HEK293T (cell line): ENCODE measurements around the gene UBA7.

ENCODE experiments used
- BHLHE40 ChIP-seq: fragments of 450-650 bp; IDR thresholded peaks from 2 replicates; pipeline ENCODE4 v1.6.1; 2016; ENCODE audit warnings: mild to moderate bottlenecking, moderate library complexity, borderline replicate concordance
- ELF4 ChIP-seq: fragments of 450-650 bp; IDR thresholded peaks from 2 replicates; pipeline ENCODE4 v1.6.1; 2017; ENCODE audit warnings: antibody characterized with exemption
- FOXA1 ChIP-seq: fragments of 450-650 bp; IDR thresholded peaks from 2 replicates; pipeline ENCODE4 v1.6.1; 2016; ENCODE audit warnings: mild to moderate bottlenecking
- FOXM1 ChIP-seq: fragments of 450-650 bp; IDR thresholded peaks from 2 replicates; pipeline ENCODE4 v1.6.1; 2017; ENCODE audit warnings: mild to moderate bottlenecking, borderline replicate concordance
- HDGF ChIP-seq: fragments of 450-650 bp; IDR thresholded peaks from 2 replicates; pipeline ENCODE4 v1.6.1; 2017; ENCODE audit warnings: antibody characterized with exemption, borderline replicate concordance
- L3MBTL2 ChIP-seq: fragments of 450-650 bp; conservative IDR thresholded peaks from 2 replicates; pipeline ENCODE4 v1.6.1; 2016; ENCODE audit warnings: mild to moderate bottlenecking
- NFRKB ChIP-seq: fragments of 450-650 bp; IDR thresholded peaks from 2 replicates; pipeline ENCODE4 v1.6.1; 2016; ENCODE audit warnings: mild to moderate bottlenecking, moderate library complexity
- PKNOX1 ChIP-seq: fragments of 450-650 bp; IDR thresholded peaks from 2 replicates; pipeline ENCODE4 v1.6.1; 2016
- SP1 ChIP-seq: fragments of 450-650 bp; IDR thresholded peaks from 2 replicates; pipeline ENCODE4 v1.6.1; 2017
- SUZ12 ChIP-seq: fragments of 450-650 bp; IDR thresholded peaks from 2 replicates; pipeline ENCODE4 v1.6.1; 2016; ENCODE audit warnings: mild to moderate bottlenecking
- TARDBP ChIP-seq: fragments of 450-650 bp; IDR thresholded peaks from 2 replicates; pipeline ENCODE4 v1.6.1; 2016
- ZNF384 ChIP-seq: fragments of 450-650 bp; IDR thresholded peaks from 2 replicates; pipeline ENCODE4 v1.6.1; 2016

- TF ChIP-seq ELF4 (no peak), NFRKB (no peak), FOXA1 (no peak), SP1 (no peak), SUZ12 (no peak), ZNF384 (no peak), HDGF (no peak), PKNOX1 (no peak), BHLHE40 (no peak), L3MBTL2 (no peak), FOXM1 (no peak), TARDBP (no peak)
Observed at GRCh38 chr3:49769286-49769915, 44.4 kb downstream of the UBA7 start.
